ENCODE measurements around the gene TGFBR1. TPM values are rescaled to one million over a fixed set of nuclear protein-coding genes. Genes with fewer than 3 reads are reported as not detected.
A peak's percentile ranks its signal among the peaks of the same experiment; 100 is the strongest.

The TGFBR1 gene
- total and polyA plus RNA-seq, 8 donors: 5.2 to 119 (median 21.8) TPM

DNA sequence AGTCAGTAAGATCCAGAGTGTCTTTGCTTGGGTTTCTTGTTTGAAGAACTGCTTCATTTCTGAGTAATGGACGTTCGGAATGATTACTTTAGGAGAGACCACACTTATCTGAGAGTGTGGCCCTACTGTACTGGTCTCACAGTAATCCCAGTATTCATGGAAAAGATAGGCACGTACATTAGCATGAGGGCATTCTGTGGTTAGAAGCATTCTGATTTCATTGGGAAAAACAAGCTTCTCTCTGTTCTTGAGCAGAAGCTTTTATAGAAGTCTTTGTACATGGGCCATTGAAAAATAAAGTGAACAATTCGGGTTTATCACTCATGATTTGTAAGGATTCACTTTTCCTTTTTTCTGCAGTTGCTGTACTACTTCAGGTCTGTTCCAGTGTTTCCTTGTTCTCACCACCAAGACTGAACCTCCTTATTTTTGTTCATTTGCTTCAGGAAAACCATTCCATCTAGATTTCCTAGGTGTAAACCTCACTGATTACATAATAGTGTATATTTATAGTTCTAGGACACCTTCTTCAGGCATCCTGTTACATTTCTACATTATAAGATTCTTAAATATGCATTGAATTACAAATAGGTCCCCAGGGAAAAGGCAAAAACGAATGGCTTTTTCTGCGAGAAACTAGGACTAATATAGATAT, 10.1 kb downstream of the TGFBR1 start:
- Histone ChIP-seq H3K9me3 (no peaks in the 10 kb centered on the region), H3K27me3 (no peaks in the 10 kb centered on the region), H3K27ac (peak overlapping the region in 1 of 5 donors; percentile 34), H3K4me3 (no peak overlapping the region), H3K4me1 (peaks cover 21 to 82% (median 54%) of the 10 kb centered on the region in 4 donors), H3K36me3 (no peaks in the 10 kb centered on the region)
- no peak for DNase-seq
- WGBS, 5 donors: 67 to 79% (median 68%) methylated on average over 6 of the region's 6 CpGs
- no peak for TF ChIP-seq POLR2A (IDR thresholded peaks at IDR 0.05)
- TF ChIP-seq POLR2AphosphoS5 (IDR thresholded peaks at IDR 0.05): no peak
- no peak for TF ChIP-seq EP300 (IDR thresholded peaks at IDR 0.05)
- TF ChIP-seq, protein P1, sequence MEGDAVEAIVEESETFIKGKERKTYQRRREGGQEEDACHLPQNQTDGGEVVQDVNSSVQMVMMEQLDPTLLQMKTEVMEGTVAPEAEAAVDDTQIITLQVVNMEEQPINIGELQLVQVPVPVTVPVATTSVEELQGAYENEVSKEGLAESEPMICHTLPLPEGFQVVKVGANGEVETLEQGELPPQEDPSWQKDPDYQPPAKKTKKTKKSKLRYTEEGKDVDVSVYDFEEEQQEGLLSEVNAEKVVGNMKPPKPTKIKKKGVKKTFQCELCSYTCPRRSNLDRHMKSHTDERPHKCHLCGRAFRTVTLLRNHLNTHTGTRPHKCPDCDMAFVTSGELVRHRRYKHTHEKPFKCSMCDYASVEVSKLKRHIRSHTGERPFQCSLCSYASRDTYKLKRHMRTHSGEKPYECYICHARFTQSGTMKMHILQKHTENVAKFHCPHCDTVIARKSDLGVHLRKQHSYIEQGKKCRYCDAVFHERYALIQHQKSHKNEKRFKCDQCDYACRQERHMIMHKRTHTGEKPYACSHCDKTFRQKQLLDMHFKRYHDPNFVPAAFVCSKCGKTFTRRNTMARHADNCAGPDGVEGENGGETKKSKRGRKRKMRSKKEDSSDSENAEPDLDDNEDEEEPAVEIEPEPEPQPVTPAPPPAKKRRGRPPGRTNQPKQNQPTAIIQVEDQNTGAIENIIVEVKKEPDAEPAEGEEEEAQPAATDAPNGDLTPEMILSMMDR (IDR thresholded peaks at IDR 0.05): no peak
- intact Hi-C loops (cut with DNase I; ENCODE audit: low total_unique reads): no loop called here

DNA sequence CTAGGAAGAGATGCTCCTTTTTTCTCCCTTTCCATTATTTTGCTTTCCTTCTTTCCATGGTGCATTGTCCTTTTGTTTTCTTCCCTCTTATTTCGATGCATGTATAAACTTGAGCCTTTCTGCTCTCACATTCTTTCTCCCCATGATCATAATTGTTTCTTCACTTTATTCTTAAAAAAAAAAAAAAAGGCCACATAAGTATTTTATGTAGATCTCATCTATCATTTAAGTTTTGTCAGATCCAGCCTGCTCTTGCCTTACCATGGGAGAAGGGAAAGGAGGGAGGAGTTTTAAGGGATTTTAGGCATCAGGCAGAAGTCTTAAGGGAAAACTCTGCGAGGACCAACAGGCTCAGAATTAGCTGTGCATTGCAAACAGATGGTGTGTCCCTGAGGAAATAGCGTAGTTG, 11.1 kb downstream of the TGFBR1 start:
- intact Hi-C loops (cut with DNase I; ENCODE audit: low total_unique reads): no loop called here
- Histone ChIP-seq H3K4me1 (peaks cover 21 to 78% (median 53%) of the 10 kb centered on the region in 4 donors), H3K27ac (no peak overlapping the region), H3K4me3 (no peak overlapping the region), H3K27me3 (no peaks in the 10 kb centered on the region), H3K36me3 (no peaks in the 10 kb centered on the region), H3K9me3 (no peaks in the 10 kb centered on the region)
- WGBS, 5 donors: 56 to 88% (median 64%) methylated on average over 3 of the region's 3 CpGs
- no peak for DNase-seq
- TF ChIP-seq POLR2AphosphoS5 (IDR thresholded peaks at IDR 0.05): no peak
- TF ChIP-seq, protein P1 (IDR thresholded peaks at IDR 0.05): no peak
- TF ChIP-seq POLR2A (IDR thresholded peaks at IDR 0.05): no peak
- TF ChIP-seq EP300 (IDR thresholded peaks at IDR 0.05): no peak

DNA sequence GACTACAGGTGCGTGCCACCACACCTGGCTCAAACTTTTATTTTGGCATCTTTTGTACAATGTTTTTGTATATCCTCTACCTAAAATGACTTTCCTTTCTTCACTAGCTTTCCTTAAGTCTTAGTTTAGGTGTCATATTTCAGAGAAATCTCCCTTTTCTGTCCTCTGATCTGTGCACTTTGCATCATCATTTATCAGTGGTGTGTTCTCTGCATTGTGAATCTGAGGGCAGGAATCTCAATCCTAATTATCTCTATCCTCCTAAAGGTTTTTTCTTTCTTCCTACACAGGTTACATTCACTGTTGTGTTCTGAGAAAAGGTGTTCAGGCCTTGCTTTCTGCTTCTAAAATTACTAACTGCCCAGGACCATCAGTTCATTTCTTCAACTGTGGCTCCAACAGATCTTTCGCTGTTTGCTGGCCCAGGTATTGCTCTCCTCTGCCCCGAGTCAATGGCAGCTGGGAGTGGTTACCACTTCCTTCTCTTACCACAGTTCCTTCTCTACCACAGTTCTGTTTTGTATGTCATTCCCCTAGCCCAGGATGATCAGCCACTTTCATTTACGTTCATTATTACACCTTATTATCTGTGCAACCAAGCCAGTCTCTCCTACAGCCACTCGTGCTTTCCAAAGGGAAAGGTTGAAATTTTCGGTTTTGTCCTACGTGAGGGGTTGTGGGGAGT, 14.0 kb downstream of the TGFBR1 start:
- H3K27ac ChIP-seq: peak overlapping the region in 2 of 5 donors; percentile 29 to 61
- peak in 1 of 2 donors; percentile 32 for DNase-seq

DNA sequence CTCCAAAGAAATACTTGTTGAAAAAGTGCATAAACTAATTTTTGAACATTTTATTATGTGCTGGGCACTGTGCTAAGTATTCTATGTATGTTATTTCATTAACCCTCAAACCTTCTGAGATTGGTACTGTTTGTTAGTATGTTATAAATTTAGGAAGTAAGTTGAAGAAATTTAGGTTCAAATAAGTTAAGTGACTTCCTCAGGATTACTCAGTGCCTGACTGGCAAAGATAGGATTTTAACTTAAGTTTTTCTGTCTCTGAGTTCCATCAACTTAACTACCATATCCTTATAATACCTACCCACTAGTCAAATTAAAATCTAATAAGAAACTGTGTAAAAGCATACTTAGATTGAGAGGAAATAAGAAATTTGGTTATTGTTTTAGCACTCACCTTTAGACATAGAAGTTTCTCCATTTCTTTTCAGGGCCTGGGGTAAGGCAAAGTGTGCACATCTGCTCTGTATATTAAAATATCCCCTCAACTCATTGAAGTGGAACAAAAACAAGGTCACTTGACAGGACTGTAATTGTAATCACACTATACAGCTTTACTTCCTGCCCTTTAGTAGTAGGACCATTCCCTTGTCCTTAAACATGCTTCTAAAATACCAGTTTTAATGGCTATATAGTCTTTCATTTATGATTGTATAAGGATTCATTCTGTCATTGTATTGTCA, 15.2 kb downstream of the TGFBR1 start:
- intact Hi-C loops (cut with DNase I; ENCODE audit: low total_unique reads): no loop called here
- Histone ChIP-seq H3K27me3 (no peaks in the 10 kb centered on the region), H3K4me1 (peaks cover 0 to 74% (median 32%) of the 10 kb centered on the region in 4 donors), H3K36me3 (no peaks in the 10 kb centered on the region), H3K9me3 (no peaks in the 10 kb centered on the region), H3K4me3 (no peak overlapping the region), H3K27ac (peak overlapping the region in 1 of 5 donors; percentile 29)
- TF ChIP-seq POLR2AphosphoS5 (IDR thresholded peaks at IDR 0.05) (no peak), EP300 (IDR thresholded peaks at IDR 0.05) (no peak), POLR2A (IDR thresholded peaks at IDR 0.05) (no peak)
- DNase-seq: no peak

More for the DNA sequence above, 14.0 kb downstream of the TGFBR1 start:
- no peaks in the 10 kb centered on the region for H3K27me3 ChIP-seq
- peaks cover 10 to 76% (median 43%) of the 10 kb centered on the region in 4 donors for H3K4me1 ChIP-seq
- H3K4me3 ChIP-seq: no peak overlapping the region
- TF ChIP-seq POLR2A (IDR thresholded peaks at IDR 0.05): no peak
- TF ChIP-seq, protein P1 (IDR thresholded peaks at IDR 0.05): no peak
- no peak for TF ChIP-seq POLR2AphosphoS5 (IDR thresholded peaks at IDR 0.05)
- no peak for TF ChIP-seq EP300 (IDR thresholded peaks at IDR 0.05)
- intact Hi-C loops (cut with DNase I; ENCODE audit: low total_unique reads): no loop called here
- WGBS, 5 donors: 79 to 87% (median 85%) methylated on average over 7 of the region's 7 CpGs
- H3K9me3 ChIP-seq: no peaks in the 10 kb centered on the region
- H3K36me3 ChIP-seq: no peaks in the 10 kb centered on the region
